ENCODE data around the gene GPR68. TPM values are rescaled to one million over a fixed set of nuclear protein-coding genes. Genes with fewer than 3 reads are reported as not detected.

Gene GPR68
- total RNA-seq, 1 experiment from 2014 or later = 0.28 TPM

- Histone ChIP-seq H3K27me3 (ENCODE audit: control insufficient read depth, insufficient read depth, low read length) (no peaks in the 10 kb centered on the region), H3K4me1 (ENCODE audit: control insufficient read depth, insufficient read depth, low read length) (no peaks in the 10 kb centered on the region), H3K36me3 (ENCODE audit: control insufficient read depth, insufficient read depth, low read length) (no peaks in the 10 kb centered on the region), H3K27ac (ENCODE audit: low read length) (no peak overlapping the region), H3K4me3 (ENCODE audit: low read depth in 2 of 2, low read length in 2 of 2) (no peak overlapping the region), H3K9me3 (ENCODE audit: control insufficient read depth, insufficient read depth, low read depth, low read length) (no peaks in the 10 kb centered on the region)
- TF ChIP-seq TCF7L2 (IDR thresholded peaks at IDR 0.05; ENCODE audit: low read depth, low read length) = no peak
- no peak for TF ChIP-seq CTCF (IDR thresholded peaks at IDR 0.05)
- no peak for TF ChIP-seq POLR2AphosphoS5 (IDR thresholded peaks at IDR 0.05; ENCODE audit: low read depth, low read length)
- TF ChIP-seq, protein P1, sequence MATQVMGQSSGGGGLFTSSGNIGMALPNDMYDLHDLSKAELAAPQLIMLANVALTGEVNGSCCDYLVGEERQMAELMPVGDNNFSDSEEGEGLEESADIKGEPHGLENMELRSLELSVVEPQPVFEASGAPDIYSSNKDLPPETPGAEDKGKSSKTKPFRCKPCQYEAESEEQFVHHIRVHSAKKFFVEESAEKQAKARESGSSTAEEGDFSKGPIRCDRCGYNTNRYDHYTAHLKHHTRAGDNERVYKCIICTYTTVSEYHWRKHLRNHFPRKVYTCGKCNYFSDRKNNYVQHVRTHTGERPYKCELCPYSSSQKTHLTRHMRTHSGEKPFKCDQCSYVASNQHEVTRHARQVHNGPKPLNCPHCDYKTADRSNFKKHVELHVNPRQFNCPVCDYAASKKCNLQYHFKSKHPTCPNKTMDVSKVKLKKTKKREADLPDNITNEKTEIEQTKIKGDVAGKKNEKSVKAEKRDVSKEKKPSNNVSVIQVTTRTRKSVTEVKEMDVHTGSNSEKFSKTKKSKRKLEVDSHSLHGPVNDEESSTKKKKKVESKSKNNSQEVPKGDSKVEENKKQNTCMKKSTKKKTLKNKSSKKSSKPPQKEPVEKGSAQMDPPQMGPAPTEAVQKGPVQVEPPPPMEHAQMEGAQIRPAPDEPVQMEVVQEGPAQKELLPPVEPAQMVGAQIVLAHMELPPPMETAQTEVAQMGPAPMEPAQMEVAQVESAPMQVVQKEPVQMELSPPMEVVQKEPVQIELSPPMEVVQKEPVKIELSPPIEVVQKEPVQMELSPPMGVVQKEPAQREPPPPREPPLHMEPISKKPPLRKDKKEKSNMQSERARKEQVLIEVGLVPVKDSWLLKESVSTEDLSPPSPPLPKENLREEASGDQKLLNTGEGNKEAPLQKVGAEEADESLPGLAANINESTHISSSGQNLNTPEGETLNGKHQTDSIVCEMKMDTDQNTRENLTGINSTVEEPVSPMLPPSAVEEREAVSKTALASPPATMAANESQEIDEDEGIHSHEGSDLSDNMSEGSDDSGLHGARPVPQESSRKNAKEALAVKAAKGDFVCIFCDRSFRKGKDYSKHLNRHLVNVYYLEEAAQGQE (IDR thresholded peaks at IDR 0.05; ENCODE audit: insufficient read depth in 1 of 2, low read depth in 2 of 2, low read length in 1 of 2) = no peak
- TF ChIP-seq SIN3A (IDR thresholded peaks at IDR 0.05; ENCODE audit: borderline replicate concordance, insufficient read depth, low read depth, low read length) = no peak
- CTCF ChIA-PET = no interaction called here
- in situ Hi-C loops (cut with HindIII; ENCODE audit: low pct_unique_long_range_greater_than_20kb, low sequenced_read_pairs) = no loop called here
- BruUV-seq (replicated peaks) = no TSS peak
- ATAC-seq (no peak), DNase-seq (ENCODE audit: low read depth, low spot score) (no peak)
- intact Hi-C loops (cut with micrococcal nuclease; ENCODE audit: unreplicated experiment) = no loop called here
- POLR2A ChIA-PET = no interaction called here
Measured at GRCh38 chr14:91232603-91233002, 11.9 kb downstream of the GPR68 start.

- DNase-seq (ENCODE audit: low read depth, low spot score) (no peak), ATAC-seq (no peak)
- Histone ChIP-seq H3K27ac (ENCODE audit: low read length) (no peak overlapping the region), H3K4me3 (ENCODE audit: low read depth in 2 of 2, low read length in 2 of 2) (no peak overlapping the region), H3K27me3 (ENCODE audit: control insufficient read depth, insufficient read depth, low read length) (no peaks in the 10 kb centered on the region), H3K9me3 (ENCODE audit: control insufficient read depth, insufficient read depth, low read depth, low read length) (no peaks in the 10 kb centered on the region), H3K4me1 (ENCODE audit: control insufficient read depth, insufficient read depth, low read length) (no peaks in the 10 kb centered on the region), H3K36me3 (ENCODE audit: control insufficient read depth, insufficient read depth, low read length) (no peaks in the 10 kb centered on the region)
- intact Hi-C loops (cut with micrococcal nuclease; ENCODE audit: unreplicated experiment) = no loop called here
- in situ Hi-C loops (cut with HindIII; ENCODE audit: low pct_unique_long_range_greater_than_20kb, low sequenced_read_pairs) = no loop called here
- ChIA-PET CTCF (no interaction called here), POLR2A (no interaction called here)
- BruUV-seq (replicated peaks) = no TSS peak
- TF ChIP-seq POLR2AphosphoS5 (IDR thresholded peaks at IDR 0.05; ENCODE audit: low read depth, low read length) (no peak), TCF7L2 (IDR thresholded peaks at IDR 0.05; ENCODE audit: low read depth, low read length) (no peak), SIN3A (IDR thresholded peaks at IDR 0.05; ENCODE audit: borderline replicate concordance, insufficient read depth, low read depth, low read length) (no peak), CTCF (IDR thresholded peaks at IDR 0.05) (no peak)
- TF ChIP-seq, protein P1 (IDR thresholded peaks at IDR 0.05; ENCODE audit: insufficient read depth in 1 of 2, low read depth in 2 of 2, low read length in 1 of 2) = no peak
Measured at GRCh38 chr14:91232052-91232451, 12.5 kb downstream of the GPR68 start.

Measured in Panc1 (cell line).